HG02763 (cell line): ENCODE data around the gene RNASE11.

Source experiments
- ATAC-seq: cut with Tn5 transposase; IDR thresholded peaks from one replicate; pipeline ENCODE4 v1.9.1; 2021; ENCODE audit warnings: mild to moderate bottlenecking, moderate library complexity; ENCODE audit not compliant: unreplicated experiment

Gene RNASE11

GRCh38 chr14:20546877-20547276 lies 40.9 kb downstream of the RNASE11 start:
- no peak for ATAC-seq

- ATAC-seq, result no peak
These were observed 47.9 kb downstream of the RNASE11 start for GRCh38 chr14:20539906-20540305.
